GM12878 (cell line): ENCODE measurements around the gene ADAMTS17. TPM values are rescaled to one million over a fixed set of nuclear protein-coding genes. Genes with fewer than 3 reads are reported as not detected.

Experiments
- ATAC-seq: fragments of 200-7000 bp; cut with Tn5 transposase; 3 replicates; pipeline ENCODE4 v1.9.1; 2020; ENCODE audit warnings: mild to moderate bottlenecking, moderate library complexity
- BruUV-seq: library from RNA; stranded (reverse); fragments of 400-500 nt; replicated peaks from 2 replicates; lab custom pipeline; 2021; lab: Mats Ljungman, UMichigan
- CTCF ChIA-PET: fragments of 300-600 bp; sonication (Branson Sonifier 250); formaldehyde crosslinking; extraction: SDS; loops from one replicate; lab custom pipeline; 2021; ENCODE audit warnings: inconsistent platforms; lab: Yijun Ruan, JAX
- POLR2A ChIA-PET: fragments of 350-600 bp; formaldehyde crosslinking; extraction: SDS; loops from one replicate; lab custom pipeline; 2021; ENCODE audit warnings: inconsistent platforms; lab: Charles Lee
- RAD21 ChIA-PET: fragments of 300-600 bp; sonication (Branson Sonifier 250); formaldehyde crosslinking; loops from one replicate; lab custom pipeline; 2023; ENCODE audit warnings: antibody characterized with exemption; ENCODE audit not compliant: unreplicated experiment; lab: Charles Lee
- SMC1A ChIA-PET: fragments of 300-600 bp; sonication (Branson Sonifier 250); formaldehyde crosslinking; loops from one replicate; lab custom pipeline; 2023; ENCODE audit not compliant: unreplicated experiment, uncharacterized antibody; lab: Charles Lee
- DNase-seq: peaks from one replicate; pipeline ENCODE4 v3.0.0-alpha.2; 2011; ENCODE audit warnings: low read depth, low spot score
- FAIRE-seq: peaks from 3 replicates; lab custom pipeline; 2011; peaks lifted over from hg19 to GRCh38; lab: Jason Lieb, UNC
- H2AFZ ChIP-seq: 2 replicates; pipeline ENCODE4 v1.6.0; 2011; ENCODE audit warnings: low read depth, low read length, control low read depth; ENCODE audit not compliant: control insufficient read depth
- H3K27ac ChIP-seq: 2 replicates; pipeline ENCODE4 v1.5.1; 2011; ENCODE audit warnings: control low read depth; ENCODE audit not compliant: control insufficient read depth, insufficient read depth
- H3K27me3 ChIP-seq, 2 experiments: replicated peaks in 1 of 2; 2 replicates each; pipeline versions ENCODE4 v1.6.0 to v1.6.1; 2011; ENCODE audit warnings: low read length in 1 of 2; ENCODE audit not compliant: control insufficient read depth in 2 of 2, insufficient read depth in 2 of 2
- H3K36me3 ChIP-seq, 2 experiments: 2 replicates each; pipeline ENCODE4 v1.5.1; 2011; ENCODE audit warnings: low read length in 1 of 2; ENCODE audit not compliant: control insufficient read depth in 2 of 2, insufficient read depth in 2 of 2
- H3K4me1 ChIP-seq: 2 replicates; pipeline ENCODE4 v1.6.1; 2011; ENCODE audit warnings: mild to moderate bottlenecking, low read length, moderate library complexity, mixed read lengths; ENCODE audit not compliant: control insufficient read depth, insufficient read depth
- H3K4me2 ChIP-seq: 2 replicates; pipeline ENCODE4 v1.6.0; 2011; ENCODE audit warnings: control low read depth; ENCODE audit not compliant: control insufficient read depth, insufficient read depth
- H3K4me3 ChIP-seq: fragments of 200-600 bp; sonication (generic); 2 replicates; pipeline ENCODE4 v1.5.1; 2016
- H3K79me2 ChIP-seq: 2 replicates; pipeline ENCODE4 v1.6.0; 2011; ENCODE audit warnings: low read length; ENCODE audit not compliant: control insufficient read depth, insufficient read depth
- H3K9ac ChIP-seq: 2 replicates; pipeline ENCODE4 v1.8.0; 2011; ENCODE audit warnings: low read length, control low read depth, mixed read lengths; ENCODE audit not compliant: control insufficient read depth, insufficient read depth
- H3K9me3 ChIP-seq: replicated peaks from 3 replicates; pipeline ENCODE4 v1.5.1; 2011; ENCODE audit warnings: mild to moderate bottlenecking, low read length; ENCODE audit not compliant: control insufficient read depth, insufficient read depth
- H4K20me1 ChIP-seq: 2 replicates; pipeline ENCODE4 v1.6.0; 2011; ENCODE audit not compliant: control insufficient read depth, insufficient read depth
- DPF2 ChIP-seq: fragments of 450-650 bp; IDR thresholded peaks from 2 replicates; pipeline ENCODE4 v1.6.1; 2017; ENCODE audit warnings: mild to moderate bottlenecking
- E4F1 ChIP-seq: fragments of 450-650 bp; IDR thresholded peaks from 2 replicates; pipeline ENCODE4 v1.6.1; 2018; ENCODE audit warnings: borderline replicate concordance, mild to moderate bottlenecking; ENCODE audit not compliant: partially characterized antibody
- HCFC1 ChIP-seq: fragments of 150-350 bp; IDR thresholded peaks from 2 replicates; pipeline ENCODE4 v1.6.1; 2014; ENCODE audit warnings: low read length
- HDAC2 ChIP-seq: fragments of 200-600 bp; sonication (generic); IDR thresholded peaks from 2 replicates; pipeline ENCODE4 v1.6.1; 2017
- NFYA ChIP-seq: IDR thresholded peaks from 2 replicates; pipeline ENCODE4 v1.6.1; 2011; ENCODE audit warnings: low read depth, mild to moderate bottlenecking, low read length, improper control_type of control experiment, borderline replicate concordance
- NR2F1 ChIP-seq: fragments of 450-650 bp; conservative IDR thresholded peaks from 2 replicates; pipeline ENCODE4 v1.6.1; 2017; ENCODE audit warnings: mild to moderate bottlenecking
- PAX5 ChIP-seq: IDR thresholded peaks from 2 replicates; pipeline ENCODE4 v1.6.1; 2011; ENCODE audit warnings: low read depth, low read length, borderline replicate concordance
- POLR2A ChIP-seq: IDR thresholded peaks from 2 replicates; pipeline ENCODE4 v1.6.1; 2011; ENCODE audit warnings: low read depth, mild to moderate bottlenecking, low read length
- RAD51 ChIP-seq: fragments of 450-650 bp; IDR thresholded peaks from 2 replicates; pipeline ENCODE4 v1.6.1; 2016; ENCODE audit warnings: moderate library complexity, mild to moderate bottlenecking, inconsistent platforms
- RBBP5 ChIP-seq: fragments of 200-600 bp; sonication (generic); conservative IDR thresholded peaks from 2 replicates; pipeline ENCODE4 v1.6.1; 2016
- SIN3A ChIP-seq: IDR thresholded peaks from 2 replicates; pipeline ENCODE4 v1.6.1; 2012; ENCODE audit warnings: low read depth, low read length, improper control_type of control experiment
- SREBF1 ChIP-seq: IDR thresholded peaks from 2 replicates; pipeline ENCODE4 v1.6.1; 2012; ENCODE audit warnings: mild to moderate bottlenecking, low read length
- SRF ChIP-seq, 2 experiments: IDR thresholded peaks; 2 replicates each; pipeline ENCODE4 v1.6.1; 2011; ENCODE audit warnings: low read depth in 2 of 2, low read length in 2 of 2, mild to moderate bottlenecking in 1 of 2, moderate library complexity in 1 of 2
- STAT3 ChIP-seq: IDR thresholded peaks from 2 replicates; pipeline ENCODE4 v1.6.1; 2011; ENCODE audit warnings: low read depth, low read length, improper control_type of control experiment
- TCF3 ChIP-seq: IDR thresholded peaks from 2 replicates; pipeline ENCODE4 v1.6.1; 2012; ENCODE audit warnings: low read depth, mild to moderate bottlenecking, low read length, borderline replicate concordance; ENCODE audit not compliant: insufficient read depth
- WRNIP1 ChIP-seq: IDR thresholded peaks from 2 replicates; pipeline ENCODE4 v1.6.1; 2011; ENCODE audit warnings: low read depth, low read length, improper control_type of control experiment, borderline replicate concordance
- YY1 ChIP-seq: IDR thresholded peaks from 2 replicates; pipeline ENCODE4 v1.6.1; 2011; ENCODE audit warnings: low read depth, mild to moderate bottlenecking, low read length
- ZNF384 ChIP-seq: IDR thresholded peaks from 2 replicates; pipeline ENCODE4 v1.6.1; 2012; ENCODE audit warnings: low read depth, mild to moderate bottlenecking, low read length, improper control_type of control experiment, borderline replicate concordance
- ZNF592 ChIP-seq: fragments of 450-650 bp; IDR thresholded peaks from 2 replicates; pipeline ENCODE4 v1.6.1; 2017; ENCODE audit warnings: mild to moderate bottlenecking, moderate library complexity
- WGBS: methylation state at CpG from one replicate; pipeline ENCODE4 v1.1.6; 2016; ENCODE audit warnings: low lambda C conversion rate; ENCODE audit not compliant: insufficient replicate concordance, insufficient coverage; ENCODE audit errors: missing lambda C conversion rate; 5-methylcytosine and 5-hydroxymethylcytosine counted together
- in situ Hi-C: fragments of 300-500 bp; cut with MboI; formaldehyde crosslinking; loops from 9 replicates; pipeline ENCODE4 v1.14.3; 2018; ENCODE audit warnings: mixed read lengths
- intact Hi-C: fragments of 100-400 bp; cut with micrococcal nuclease; formaldehyde crosslinking; loops from one replicate; pipeline ENCODE4 v1.14.2; 2022; ENCODE audit not compliant: unreplicated experiment
- polyA plus RNA-seq, 11 experiments: library from polyadenylated mRNA; depleted of rRNA in 4 of 11; unstranded in 6 of 11; stranded (reverse) in 5 of 11; fragments of >200 nt; fragmentation: Nextera tagmentation in 4 of 11; fragmentation: Illumina TruSeq in 1 of 11; extraction: Ambion mirVana in 4 of 11; extraction: Trizol in 1 of 11; gene quantifications; 1 replicate in 1 of 11; 2 replicates in 10 of 11; pipeline versions ENCODE4 v1.2.1 to v1.2.3, GENCODE V29; 2011 to 2016; ENCODE audit warnings: inconsistent platforms in 2 of 11, missing spikeins in 2 of 11, low read depth in 1 of 11
- total RNA-seq, 4 experiments: library from RNA; depleted of rRNA in 3 of 4; stranded (reverse); fragments of >200 nt in 3 of 4; fragmentation: Illumina TruSeq in 1 of 4; extraction: Trizol in 1 of 4; gene quantifications; 2 replicates each; pipeline versions ENCODE4 v1.2.1 to v1.2.3, GENCODE V29; 2013 to 2021

ADAMTS17 gene
- total and polyA plus RNA-seq, 10 of the 15 experiments (the other 5 are each of a cell fraction or from before 2014, with no cell fraction given) = 0.04 to 0.50 (median 0.10) TPM; not detected in 4

- Histone ChIP-seq H3K4me2 (no peak overlapping the region), H3K4me3 (no peak overlapping the region), H3K79me2 (no peaks in the 10 kb centered on the region), H3K27ac (no peak overlapping the region), H2AFZ (no peak overlapping the region), H3K27me3 (no peaks in the 10 kb centered on the region), H3K4me1 (no peaks in the 10 kb centered on the region), H4K20me1 (no peaks in the 10 kb centered on the region), H3K9ac (no peak overlapping the region), H3K9me3 (no peaks in the 10 kb centered on the region; the same call in 2 of the 3 replicates), H3K36me3 (no peaks in the 10 kb centered on the region)
- in situ Hi-C loops = no loop called here
- TF ChIP-seq E4F1 (no peak), TCF3 (no peak), HCFC1 (no peak), STAT3 (no peak), SREBF1 (no peak), WRNIP1 (no peak), PAX5 (no peak), ZNF384 (no peak), HDAC2 (no peak), SRF (IDR thresholded peaks at IDR 0.05; ENCODE audit: low read depth in 2 of 2, low read length in 2 of 2) (no peak), POLR2A (no peak), RAD51 (no peak), DPF2 (no peak), NR2F1 (no peak), SIN3A (no peak), RBBP5 (no peak), ZNF592 (no peak), NFYA (no peak), YY1 (no peak)
- DNase-seq (no peak), FAIRE-seq (no peak), ATAC-seq (no peak)
- POLR2A ChIA-PET = no interaction called here
- CTCF ChIA-PET = no interaction called here
- SMC1A ChIA-PET = no interaction called here
- BruUV-seq = no TSS peak
- intact Hi-C loops = no loop called here
- RAD21 ChIA-PET = no interaction called here
- WGBS = 39% methylated on average over 19 of the region's 19 CpGs
Measured at GRCh38 chr15:100125401-100126191, 216.2 kb downstream of the ADAMTS17 start.
